Psoas muscle (tissue), 8 donors: ENCODE results near the gene VENTX. TPM values are rescaled to one million over a fixed set of nuclear protein-coding genes. Genes with fewer than 3 reads are reported as not detected.

Experiments used
- ATAC-seq, 4 donors: fragments of 200-7000 bp; cut with Tn5 transposase; one replicate each; pipeline ENCODE4 v1.9.1; 2020; ENCODE audit warnings: moderate library complexity in 3 of 4, mild to moderate bottlenecking in 2 of 4
- DNase-seq, 2 donors: peaks; one replicate each; pipeline ENCODE4 v3.0.0-alpha.2; 2020
- H3K27ac ChIP-seq: fragments of 200-600 bp; one replicate; pipeline ENCODE4 v1.8.0; 2022
- H3K27me3 ChIP-seq, 3 donors: fragments of 200-600 bp in 1 of 3; one replicate each; pipeline versions ENCODE4 v1.6.1 to v1.8.0; 2013 to 2022; ENCODE audit warnings: low read length in 2 of 3, mild to moderate bottlenecking in 2 of 3, moderate library complexity in 1 of 3; ENCODE audit not compliant: insufficient read depth in 3 of 3
- H3K36me3 ChIP-seq, 2 donors: fragments of 200-600 bp in 1 of 2; one replicate each; pipeline versions ENCODE4 v1.6.1 to v1.8.0; 2013 to 2022; ENCODE audit warnings: low read depth in 1 of 2, mild to moderate bottlenecking in 1 of 2, moderate library complexity in 1 of 2; ENCODE audit not compliant: insufficient read depth in 1 of 2
- H3K4me1 ChIP-seq: fragments of 200-600 bp; one replicate; pipeline ENCODE4 v1.8.0; 2022
- H3K4me3 ChIP-seq: fragments of 200-600 bp; one replicate; pipeline ENCODE4 v1.8.0; 2022; ENCODE audit warnings: mild to moderate bottlenecking
- H3K9me3 ChIP-seq: fragments of 200-600 bp; one replicate; pipeline ENCODE4 v1.8.0; 2022
- CTCF ChIP-seq: fragments of 200-600 bp; IDR thresholded peaks from one replicate; pipeline ENCODE4 v1.8.0; 2022; ENCODE audit warnings: antibody characterized with exemption
- WGBS, 3 donors: extraction: QIAGEN DNeasy Blood & Tissue Kit; methylation state at CpG; one replicate each; pipeline versions ENCODE4 v1.1.6 to v1.1.7; 2013; 5-methylcytosine and 5-hydroxymethylcytosine counted together
- intact Hi-C, 2 donors: fragments of 100-400 bp; cut with DNase I; formaldehyde crosslinking; loops; one replicate each; pipeline versions ENCODE4 v1.11.0 to v1.14.2; 2022
- long read RNA-seq, 2 donors: library from polyadenylated mRNA; unstranded; transcript quantifications; one replicate each; pipeline ENCODE4 v2.0.0, GENCODE V29; 2021
- polyA plus RNA-seq, 3 donors: library from polyadenylated mRNA; stranded (reverse); fragments of 200-250 nt; gene quantifications; one replicate each; pipeline ENCODE4 v1.2.3, GENCODE V29; 2013
- total RNA-seq, 4 donors: library from RNA; stranded (reverse); fragmentation: NEBNext Ultra II Directional in 2 of 4; extraction: Animal tissue kit (Norgen Biotek cat#: 25700) in 2 of 4; gene quantifications; one replicate each; pipeline versions ENCODE4 v1.2.1 to v1.2.4, GENCODE V29; 2021 to 2023
- donor health status: healthy with polysubstance abuse.
- donor health status: DM: no; HTN: no; CAD: no; lungs with moderate emphysema.
- donor health status: Bipolar disorder and iron deficiency.
- donor health status: healthy.
- donor health status: DM: yes; HTN: yes; CAD: no.
- donor health status: DM: no; HTN: no; CAD: no.
- donor health status: DM: no; HTN: no; CAD: no.
- donor health status: DM: yes; HTN: yes; CAD: no.

VENTX gene
- total RNA-seq: under 1 TPM; 0.21 to 0.32 (median 0.27) TPM
- polyA plus RNA-seq: under 1 TPM; 0.03 to 0.34 (median 0.13) TPM
- long read RNA-seq, donor 1: 0 reads
- long read RNA-seq, donor 2, partial matches to known transcripts: 1 of 1 reads
- long read RNA-seq, donor 2, other reads (novel, unspliced or antisense): 0 of 1 reads

- H3K4me3 ChIP-seq: peak within 1 kb of the TSS; percentile 47
- peaks cover 8 to 85% (median 38%) of the 10 kb centered on the region in 3 donors for H3K27me3 ChIP-seq
- DNase-seq: no peak
Measured at GRCh38 chr10:133237588-133238465, at the start of gene VENTX. TSS of gene VENTX (plus strand) at chr10:133237855. CDS start at chr10:133237915, 60 bp downstream.

GRCh38 chr10:133187906-133188681 is 49.6 kb upstream of the VENTX start:
- TF ChIP-seq CTCF: no peak
- no peak for DNase-seq
- H3K4me3 ChIP-seq: no peak overlapping the region
- 80 to 85% (median 83%) methylated on average over 35 to 38 of the region's 38 CpGs for WGBS, 3 donors
- intact Hi-C loops: no loop called here
- peaks cover 0 to 38% (median 8%) of the 10 kb centered on the region in 3 donors for H3K27me3 ChIP-seq
- no peaks in the 10 kb centered on the region for H3K36me3 ChIP-seq
- H3K9me3 ChIP-seq: no peaks in the 10 kb centered on the region
- no peaks in the 10 kb centered on the region for H3K4me1 ChIP-seq
- ATAC-seq: no peak
- no peak overlapping the region for H3K27ac ChIP-seq

More at GRCh38 chr10:133237588-133238465, at the start of gene VENTX:
- Histone ChIP-seq H3K27ac (no peak within 1 kb of the TSS), H3K4me1 (no peaks in the 10 kb centered on the region), H3K36me3 (no peaks in the 10 kb centered on the region), H3K9me3 (no peaks in the 10 kb centered on the region)
- intact Hi-C loops: no loop called here
- ATAC-seq: no peak
- 1 to 4% (median 4%) methylated on average over 44 to 60 of the region's 60 CpGs for WGBS, 3 donors
- TF ChIP-seq CTCF: no peak

- WGBS, 3 donors: 53 to 69% (median 65%) methylated on average over 22 of the region's 22 CpGs
- Histone ChIP-seq H3K4me1 (no peaks in the 10 kb centered on the region), H3K36me3 (no peaks in the 10 kb centered on the region), H3K27ac (no peak overlapping the region), H3K9me3 (no peaks in the 10 kb centered on the region), H3K4me3 (no peak overlapping the region), H3K27me3 (peaks cover 0 to 38% (median 8%) of the 10 kb centered on the region in 3 donors)
- TF ChIP-seq CTCF: no peak
- DNase-seq: no peak
- intact Hi-C loops: no loop called here
- no peak for ATAC-seq
Measured at GRCh38 chr10:133189256-133189655, 48.4 kb upstream of the VENTX start.

- TF ChIP-seq CTCF: no peak
- WGBS, 3 donors: 72 to 76% (median 76%) methylated on average over 14 of the region's 14 CpGs
- Histone ChIP-seq H3K36me3 (no peaks in the 10 kb centered on the region), H3K4me3 (no peak overlapping the region), H3K4me1 (no peaks in the 10 kb centered on the region), H3K27me3 (peaks cover 0 to 38% (median 8%) of the 10 kb centered on the region in 3 donors), H3K27ac (no peak overlapping the region), H3K9me3 (no peaks in the 10 kb centered on the region)
- no peak for DNase-seq
- intact Hi-C loops: no loop called here
- no peak for ATAC-seq
Measured at GRCh38 chr10:133189726-133190125, 47.9 kb upstream of the VENTX start.
